HEK293 (cell line): Measurements from ENCODE around the gene PPARA.

ENCODE experiments used
- GLI4 ChIP-seq: fragments of 450-650 bp; formaldehyde crosslinking; IDR thresholded peaks from 2 replicates; pipeline ENCODE4 v1.5.1; 2016; ENCODE audit warnings: missing biosample characterization, missing genetic modification characterization
- PRDM4 ChIP-seq: fragments of 450-650 bp; formaldehyde crosslinking; IDR thresholded peaks from 2 replicates; pipeline ENCODE4 v1.5.1; 2017; ENCODE audit warnings: missing biosample characterization, missing genetic modification characterization
- ZNF239 ChIP-seq: fragments of 450-650 bp; formaldehyde crosslinking; IDR thresholded peaks from 2 replicates; pipeline ENCODE4 v1.5.1; 2016; ENCODE audit warnings: missing biosample characterization, missing genetic modification characterization
- ZNF747 ChIP-seq: fragments of 450-650 bp; formaldehyde crosslinking; IDR thresholded peaks from 2 replicates; pipeline ENCODE4 v1.5.1; 2016; ENCODE audit warnings: missing biosample characterization, missing genetic modification characterization
- TF ChIP-seq, protein P1 (sequence below): fragments of 450-650 bp; formaldehyde crosslinking; IDR thresholded peaks from 2 replicates; pipeline ENCODE4 v1.5.1; 2016; ENCODE audit warnings: missing biosample characterization, missing genetic modification characterization
- TF ChIP-seq, protein P2 (sequence below): fragments of 450-650 bp; formaldehyde crosslinking; IDR thresholded peaks from 2 replicates; pipeline ENCODE4 v1.5.1; 2016; ENCODE audit warnings: missing biosample characterization, missing genetic modification characterization, borderline replicate concordance

- TF ChIP-seq, protein P1, sequence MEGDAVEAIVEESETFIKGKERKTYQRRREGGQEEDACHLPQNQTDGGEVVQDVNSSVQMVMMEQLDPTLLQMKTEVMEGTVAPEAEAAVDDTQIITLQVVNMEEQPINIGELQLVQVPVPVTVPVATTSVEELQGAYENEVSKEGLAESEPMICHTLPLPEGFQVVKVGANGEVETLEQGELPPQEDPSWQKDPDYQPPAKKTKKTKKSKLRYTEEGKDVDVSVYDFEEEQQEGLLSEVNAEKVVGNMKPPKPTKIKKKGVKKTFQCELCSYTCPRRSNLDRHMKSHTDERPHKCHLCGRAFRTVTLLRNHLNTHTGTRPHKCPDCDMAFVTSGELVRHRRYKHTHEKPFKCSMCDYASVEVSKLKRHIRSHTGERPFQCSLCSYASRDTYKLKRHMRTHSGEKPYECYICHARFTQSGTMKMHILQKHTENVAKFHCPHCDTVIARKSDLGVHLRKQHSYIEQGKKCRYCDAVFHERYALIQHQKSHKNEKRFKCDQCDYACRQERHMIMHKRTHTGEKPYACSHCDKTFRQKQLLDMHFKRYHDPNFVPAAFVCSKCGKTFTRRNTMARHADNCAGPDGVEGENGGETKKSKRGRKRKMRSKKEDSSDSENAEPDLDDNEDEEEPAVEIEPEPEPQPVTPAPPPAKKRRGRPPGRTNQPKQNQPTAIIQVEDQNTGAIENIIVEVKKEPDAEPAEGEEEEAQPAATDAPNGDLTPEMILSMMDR (tag by site-specific recombination): no peak
- TF ChIP-seq PRDM4 (no peak), ZNF239 (tag by site-specific recombination) (no peak), GLI4 (no peak), ZNF747 (tag by site-specific recombination) (no peak)
- TF ChIP-seq, protein P2, sequence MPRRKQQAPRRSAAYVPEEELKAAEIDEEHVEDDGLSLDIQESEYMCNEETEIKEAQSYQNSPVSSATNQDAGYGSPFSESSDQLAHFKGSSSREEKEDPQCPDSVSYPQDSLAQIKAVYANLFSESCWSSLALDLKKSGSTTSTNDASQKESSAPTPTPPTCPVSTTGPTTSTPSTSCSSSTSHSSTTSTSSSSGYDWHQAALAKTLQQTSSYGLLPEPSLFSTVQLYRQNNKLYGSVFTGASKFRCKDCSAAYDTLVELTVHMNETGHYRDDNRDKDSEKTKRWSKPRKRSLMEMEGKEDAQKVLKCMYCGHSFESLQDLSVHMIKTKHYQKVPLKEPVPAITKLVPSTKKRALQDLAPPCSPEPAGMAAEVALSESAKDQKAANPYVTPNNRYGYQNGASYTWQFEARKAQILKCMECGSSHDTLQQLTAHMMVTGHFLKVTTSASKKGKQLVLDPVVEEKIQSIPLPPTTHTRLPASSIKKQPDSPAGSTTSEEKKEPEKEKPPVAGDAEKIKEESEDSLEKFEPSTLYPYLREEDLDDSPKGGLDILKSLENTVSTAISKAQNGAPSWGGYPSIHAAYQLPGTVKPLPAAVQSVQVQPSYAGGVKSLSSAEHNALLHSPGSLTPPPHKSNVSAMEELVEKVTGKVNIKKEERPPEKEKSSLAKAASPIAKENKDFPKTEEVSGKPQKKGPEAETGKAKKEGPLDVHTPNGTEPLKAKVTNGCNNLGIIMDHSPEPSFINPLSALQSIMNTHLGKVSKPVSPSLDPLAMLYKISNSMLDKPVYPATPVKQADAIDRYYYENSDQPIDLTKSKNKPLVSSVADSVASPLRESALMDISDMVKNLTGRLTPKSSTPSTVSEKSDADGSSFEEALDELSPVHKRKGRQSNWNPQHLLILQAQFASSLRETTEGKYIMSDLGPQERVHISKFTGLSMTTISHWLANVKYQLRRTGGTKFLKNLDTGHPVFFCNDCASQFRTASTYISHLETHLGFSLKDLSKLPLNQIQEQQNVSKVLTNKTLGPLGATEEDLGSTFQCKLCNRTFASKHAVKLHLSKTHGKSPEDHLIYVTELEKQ: no peak
Measured at GRCh38 chr22:46192210-46192993, 42.1 kb downstream of the PPARA start.
